ENCODE data around the gene INPP4A.

INPP4A gene

DNA sequence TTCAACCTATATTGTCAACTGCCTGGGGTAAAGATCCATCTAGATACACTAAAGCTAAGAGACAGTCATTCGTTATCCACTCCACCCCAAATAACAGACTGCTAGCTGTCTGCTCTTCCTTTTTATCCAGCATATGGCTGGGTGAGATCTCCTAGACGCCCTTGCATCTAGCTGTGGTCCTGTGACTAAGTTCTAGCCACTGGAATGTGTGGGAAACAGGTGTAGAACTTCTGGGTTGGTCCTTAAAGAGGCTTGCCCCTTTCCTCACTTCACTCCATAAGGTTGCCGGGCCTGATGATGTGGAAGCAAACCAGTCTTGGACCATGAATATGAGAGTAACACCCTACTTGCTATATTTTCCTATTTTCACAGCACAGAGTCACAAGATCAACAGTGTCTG lies 160.4 kb downstream of the INPP4A start:
- Histone ChIP-seq H3K9me3 (no peaks in the 10 kb centered on the region), H3K36me3 (peaks cover 32% of the 10 kb centered on the region), H3K27ac (no peak overlapping the region), H3K4me3 (ENCODE audit: low read depth in 1 of 2, low read length in 1 of 2) (no peak overlapping the region), H3K4me1 (ENCODE audit: control insufficient read depth in 1 of 2, insufficient read depth in 1 of 2, low read depth in 1 of 2, low read length in 1 of 2) (peaks cover 26 to 27% of the 10 kb centered on the region in 2 experiments), H3K27me3 (no peaks in the 10 kb centered on the region)
- TF ChIP-seq, protein P1, sequence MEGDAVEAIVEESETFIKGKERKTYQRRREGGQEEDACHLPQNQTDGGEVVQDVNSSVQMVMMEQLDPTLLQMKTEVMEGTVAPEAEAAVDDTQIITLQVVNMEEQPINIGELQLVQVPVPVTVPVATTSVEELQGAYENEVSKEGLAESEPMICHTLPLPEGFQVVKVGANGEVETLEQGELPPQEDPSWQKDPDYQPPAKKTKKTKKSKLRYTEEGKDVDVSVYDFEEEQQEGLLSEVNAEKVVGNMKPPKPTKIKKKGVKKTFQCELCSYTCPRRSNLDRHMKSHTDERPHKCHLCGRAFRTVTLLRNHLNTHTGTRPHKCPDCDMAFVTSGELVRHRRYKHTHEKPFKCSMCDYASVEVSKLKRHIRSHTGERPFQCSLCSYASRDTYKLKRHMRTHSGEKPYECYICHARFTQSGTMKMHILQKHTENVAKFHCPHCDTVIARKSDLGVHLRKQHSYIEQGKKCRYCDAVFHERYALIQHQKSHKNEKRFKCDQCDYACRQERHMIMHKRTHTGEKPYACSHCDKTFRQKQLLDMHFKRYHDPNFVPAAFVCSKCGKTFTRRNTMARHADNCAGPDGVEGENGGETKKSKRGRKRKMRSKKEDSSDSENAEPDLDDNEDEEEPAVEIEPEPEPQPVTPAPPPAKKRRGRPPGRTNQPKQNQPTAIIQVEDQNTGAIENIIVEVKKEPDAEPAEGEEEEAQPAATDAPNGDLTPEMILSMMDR (IDR thresholded peaks at IDR 0.05) = no peak

DNA sequence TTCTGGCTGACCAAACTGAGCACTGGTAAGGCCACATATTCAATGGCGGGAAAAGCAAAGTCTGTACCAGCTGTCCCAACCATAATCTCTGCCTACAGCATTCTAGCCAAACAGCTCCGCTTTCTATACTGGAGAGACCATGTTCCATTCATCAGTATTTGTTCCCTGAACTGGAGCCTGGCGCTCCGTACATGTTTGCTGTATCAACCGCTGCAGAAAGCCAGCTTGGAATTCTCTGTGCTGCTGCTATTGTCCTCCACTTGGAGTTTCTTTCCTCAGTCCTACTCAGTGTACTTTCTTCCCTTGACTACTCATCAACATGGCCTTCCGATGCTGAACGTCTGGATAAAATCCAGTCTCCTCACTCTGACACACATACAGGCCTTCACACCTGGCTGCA lies 161.8 kb downstream of the INPP4A start:
- no peak overlapping the region for H3K4me3 ChIP-seq (ENCODE audit: low read depth in 1 of 2, low read length in 1 of 2)
- H3K27me3 ChIP-seq = no peaks in the 10 kb centered on the region
- peaks cover 27 to 28% of the 10 kb centered on the region in 2 experiments for H3K4me1 ChIP-seq (ENCODE audit: control insufficient read depth in 1 of 2, insufficient read depth in 1 of 2, low read depth in 1 of 2, low read length in 1 of 2)
- H3K9me3 ChIP-seq = no peaks in the 10 kb centered on the region
- no peak overlapping the region for H3K27ac ChIP-seq
- H3K36me3 ChIP-seq = peaks cover 32% of the 10 kb centered on the region
- TF ChIP-seq, protein P1 (IDR thresholded peaks at IDR 0.05) = no peak

- peaks cover 27 to 28% of the 10 kb centered on the region in 2 experiments for H3K4me1 ChIP-seq (ENCODE audit: control insufficient read depth in 1 of 2, insufficient read depth in 1 of 2, low read depth in 1 of 2, low read length in 1 of 2)
- H3K27me3 ChIP-seq = no peaks in the 10 kb centered on the region
- H3K27ac ChIP-seq = peak overlapping the region; percentile 92
- TF ChIP-seq, protein P1 (IDR thresholded peaks at IDR 0.05) = no peak
- no peaks in the 10 kb centered on the region for H3K9me3 ChIP-seq
- peaks cover 32% of the 10 kb centered on the region for H3K36me3 ChIP-seq
- H3K4me3 ChIP-seq (ENCODE audit: low read depth in 1 of 2, low read length in 1 of 2) = peak overlapping the region; percentile 80 to 92
Measured at GRCh38 chr2:98607104-98607503, 162.4 kb downstream of the INPP4A start.

DNA sequence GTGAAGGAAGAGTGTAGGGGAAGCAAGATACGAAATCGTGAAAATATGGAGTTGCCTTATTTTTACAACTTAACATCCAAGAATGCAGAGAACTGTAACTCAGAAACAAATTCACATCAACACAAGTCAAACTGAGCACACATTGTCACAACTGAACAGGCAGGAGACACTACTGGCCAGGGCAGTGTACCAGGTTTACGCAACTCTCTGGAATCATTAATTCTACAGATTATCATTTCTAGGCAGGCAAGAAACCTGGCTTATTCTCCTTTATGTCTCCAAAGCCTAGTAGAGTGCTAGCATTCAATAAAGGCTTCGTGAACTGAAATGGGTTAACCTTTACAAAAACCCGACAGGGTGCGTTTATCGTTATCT lies 163.1 kb downstream of the INPP4A start:
- Histone ChIP-seq H3K27ac (peak overlapping the region; percentile 92), H3K4me3 (ENCODE audit: low read depth in 1 of 2, low read length in 1 of 2) (peak overlapping the region; percentile 80 to 92), H3K36me3 (peaks cover 34% of the 10 kb centered on the region), H3K4me1 (ENCODE audit: control insufficient read depth in 1 of 2, insufficient read depth in 1 of 2, low read depth in 1 of 2, low read length in 1 of 2) (peaks cover 27 to 28% of the 10 kb centered on the region in 2 experiments), H3K9me3 (no peaks in the 10 kb centered on the region), H3K27me3 (no peaks in the 10 kb centered on the region)
- TF ChIP-seq, protein P1 (IDR thresholded peaks at IDR 0.05) = no peak

- no peaks in the 10 kb centered on the region for H3K9me3 ChIP-seq
- TF ChIP-seq, protein P1 (IDR thresholded peaks at IDR 0.05) = peak; percentile 69
- H3K4me1 ChIP-seq (ENCODE audit: control insufficient read depth in 1 of 2, insufficient read depth in 1 of 2, low read depth in 1 of 2, low read length in 1 of 2) = peaks cover 27 to 28% of the 10 kb centered on the region in 2 experiments
- no peaks in the 10 kb centered on the region for H3K27me3 ChIP-seq
- H3K4me3 ChIP-seq (ENCODE audit: low read depth in 1 of 2, low read length in 1 of 2) = peak within 1 kb of the TSS; percentile 80 to 92
- peak within 1 kb of the TSS; percentile 92 for H3K27ac ChIP-seq
- H3K36me3 ChIP-seq = peaks cover 36% of the 10 kb centered on the region
Measured at GRCh38 chr2:98608116-98608961, 163.7 kb downstream of the INPP4A start, which contains the start of the genes COA5 and UNC50. TSS of gene COA5 (minus strand) at chr2:98608512. CDS start at chr2:98608405, 107 bp downstream. TSS of gene UNC50 (plus strand) at chr2:98608589. CDS start at chr2:98609760, 1,171 bp downstream.

All from neutrophil (primary cell).